IMR-90 (cell line): Measurements from ENCODE around the gene PHKB. TPM values are rescaled to one million over a fixed set of nuclear protein-coding genes. Genes with fewer than 3 reads are reported as not detected.

Experiments
- ATAC-seq: fragments of 200-7000 bp; cut with Tn5 transposase; 2 replicates; pipeline ENCODE4 v1.9.1; 2020; ENCODE audit warnings: low read depth, mild to moderate bottlenecking, moderate library complexity
- BruUV-seq: library from RNA; stranded (reverse); fragments of 400-500 nt; replicated peaks from 2 replicates; lab custom pipeline; 2021; lab: Mats Ljungman, UMichigan
- CTCF ChIA-PET: fragments of 300-600 bp; formaldehyde crosslinking; extraction: SDS; loops from one replicate; lab custom pipeline; 2021; ENCODE audit warnings: antibody characterized with exemption; lab: Yijun Ruan, JAX
- POLR2A ChIA-PET: fragments of 300-600 bp; sonication (Branson Sonifier 250); formaldehyde crosslinking; loops from one replicate; lab custom pipeline; 2022; ENCODE audit warnings: antibody characterized with exemption; ENCODE audit not compliant: unreplicated experiment; lab: Charles Lee
- DNase-seq: peaks from one replicate; pipeline ENCODE4 v3.0.0; 2013
- H2AFZ ChIP-seq: replicated peaks from 2 replicates; pipeline ENCODE3; 2013; ENCODE audit warnings: low read length, mild to moderate bottlenecking; ENCODE audit not compliant: poor library complexity
- H2AK5ac ChIP-seq: 2 replicates; pipeline ENCODE4 v1.6.1; 2013; ENCODE audit warnings: low read depth, low read length, inconsistent platforms
- H2AK9ac ChIP-seq: replicated peaks from 2 replicates; pipeline ENCODE3; 2013; ENCODE audit warnings: mild to moderate bottlenecking, low read depth, low read length, moderate library complexity; ENCODE audit not compliant: poor library complexity
- H2BK120ac ChIP-seq: 2 replicates; pipeline ENCODE4 v1.6.1; 2013; ENCODE audit warnings: low read depth, low read length, inconsistent platforms
- H2BK15ac ChIP-seq: 3 replicates; pipeline ENCODE4 v1.6.1; 2013; ENCODE audit warnings: low read depth, low read length, inconsistent platforms
- H2BK20ac ChIP-seq: 2 replicates; pipeline ENCODE4 v1.6.1; 2013; ENCODE audit warnings: low read depth, mild to moderate bottlenecking, inconsistent platforms, low read length, moderate library complexity
- H2BK5ac ChIP-seq: 2 replicates; pipeline ENCODE4 v1.6.1; 2013; ENCODE audit warnings: mild to moderate bottlenecking, low read depth, low read length, inconsistent platforms; ENCODE audit not compliant: poor library complexity, severe bottlenecking
- H3K14ac ChIP-seq: replicated peaks from 2 replicates; pipeline ENCODE4 v1.6.1; 2013; ENCODE audit warnings: low read depth, low read length, inconsistent platforms
- H3K18ac ChIP-seq: 2 replicates; pipeline ENCODE4 v1.6.1; 2013; ENCODE audit warnings: low read depth, low read length, control low read depth
- H3K23ac ChIP-seq: 2 replicates; pipeline ENCODE4 v1.6.1; 2013; ENCODE audit warnings: low read depth, low read length, inconsistent platforms
- H3K27ac ChIP-seq: 2 replicates; pipeline ENCODE4 v1.5.1; 2013; ENCODE audit warnings: mild to moderate bottlenecking, control low read depth, low read length; ENCODE audit not compliant: insufficient read depth
- H3K27me3 ChIP-seq: 2 replicates; pipeline ENCODE4 v1.6.1; 2013; ENCODE audit warnings: low read length; ENCODE audit not compliant: control insufficient read depth, insufficient read depth
- H3K36me3 ChIP-seq: 2 replicates; pipeline ENCODE4 v1.6.1; 2013; ENCODE audit warnings: low read length, mixed read lengths; ENCODE audit not compliant: control insufficient read depth, insufficient read depth
- H3K4ac ChIP-seq: 2 replicates; pipeline ENCODE4 v1.6.1; 2013; ENCODE audit warnings: low read depth, low read length, inconsistent platforms
- H3K4me1 ChIP-seq: 2 replicates; pipeline ENCODE4 v1.6.1; 2013; ENCODE audit warnings: low read length, mixed read lengths; ENCODE audit not compliant: control insufficient read depth, insufficient read depth
- H3K4me2 ChIP-seq: 2 replicates; pipeline ENCODE4 v1.6.1; 2013; ENCODE audit warnings: low read depth, mild to moderate bottlenecking, control low read depth, low read length, moderate library complexity
- H3K4me3 ChIP-seq: 2 replicates; pipeline ENCODE4 v1.5.1; 2013; ENCODE audit warnings: low read depth, mild to moderate bottlenecking, control low read depth, low read length, moderate library complexity; ENCODE audit not compliant: insufficient read depth
- H3K56ac ChIP-seq: 2 replicates; pipeline ENCODE4 v1.6.1; 2013; ENCODE audit warnings: low read length, inconsistent platforms; ENCODE audit not compliant: insufficient read depth; ENCODE audit errors: extremely low read depth
- H3K79me1 ChIP-seq, 2 experiments: 2 replicates each; pipeline ENCODE4 v1.6.1; 2013; ENCODE audit warnings: low read length in 2 of 2, inconsistent platforms in 1 of 2, low read depth in 1 of 2
- H3K9ac ChIP-seq: 2 replicates; pipeline ENCODE4 v1.6.1; 2013; ENCODE audit warnings: low read depth, low read length, control low read depth
- H3K9me1 ChIP-seq: 2 replicates; pipeline ENCODE4 v1.6.1; 2013; ENCODE audit warnings: low read length, inconsistent platforms; ENCODE audit not compliant: insufficient read depth
- H3K9me3 ChIP-seq: 2 replicates; pipeline ENCODE4 v1.6.1; 2013; ENCODE audit warnings: low read length; ENCODE audit not compliant: control insufficient read depth, insufficient read depth
- H4K20me1 ChIP-seq: 2 replicates; pipeline ENCODE4 v1.6.1; 2013; ENCODE audit warnings: low read length, inconsistent platforms; ENCODE audit not compliant: insufficient read depth
- H4K5ac ChIP-seq: 2 replicates; pipeline ENCODE4 v1.6.1; 2013; ENCODE audit warnings: mild to moderate bottlenecking, low read depth, low read length, control low read depth
- H4K8ac ChIP-seq, 2 experiments: 2 replicates each; pipeline ENCODE4 v1.6.1; 2013; ENCODE audit warnings: low read depth in 2 of 2, low read length in 2 of 2, control low read depth in 1 of 2, inconsistent platforms in 1 of 2
- H4K91ac ChIP-seq: 2 replicates; pipeline ENCODE4 v1.6.1; 2013; ENCODE audit warnings: low read depth, low read length, inconsistent platforms; ENCODE audit not compliant: insufficient read depth
- BHLHE40 ChIP-seq: fragments of 150-350 bp; IDR thresholded peaks from 2 replicates; pipeline ENCODE4 v1.6.1; 2016; ENCODE audit warnings: mild to moderate bottlenecking, low read depth, low read length
- CEBPB ChIP-seq: IDR thresholded peaks from 2 replicates; pipeline ENCODE4 v1.6.1; 2012; ENCODE audit warnings: low read depth, low read length, improper control_type of control experiment
- CHD1 ChIP-seq: IDR thresholded peaks from 2 replicates; pipeline ENCODE4 v1.6.1; 2012; ENCODE audit warnings: low read depth, low read length, improper control_type of control experiment
- CTCF ChIP-seq: conservative IDR thresholded peaks from 2 replicates; pipeline ENCODE4 v1.5.1; 2012; ENCODE audit warnings: mild to moderate bottlenecking, low read depth, low read length, improper control_type of control experiment
- ELK1 ChIP-seq: fragments of 150-350 bp; IDR thresholded peaks from 2 replicates; pipeline ENCODE4 v1.6.1; 2016; ENCODE audit warnings: low read depth, mild to moderate bottlenecking, low read length, moderate library complexity, borderline replicate concordance
- FOS ChIP-seq: fragments of 150-350 bp; IDR thresholded peaks from 2 replicates; pipeline ENCODE4 v1.6.1; 2016; ENCODE audit warnings: low read depth, low read length
- MAFK ChIP-seq: IDR thresholded peaks from 2 replicates; pipeline ENCODE4 v1.6.1; 2012; ENCODE audit warnings: low read depth, low read length, improper control_type of control experiment
- MAZ ChIP-seq: IDR thresholded peaks from 2 replicates; pipeline ENCODE4 v1.6.1; 2012; ENCODE audit warnings: low read depth, mild to moderate bottlenecking, low read length, improper control_type of control experiment, moderate library complexity, borderline replicate concordance
- MXI1 ChIP-seq: IDR thresholded peaks from 2 replicates; pipeline ENCODE4 v1.6.1; 2012; ENCODE audit warnings: low read depth, mild to moderate bottlenecking, low read length, moderate library complexity, borderline replicate concordance
- POLR2A ChIP-seq: IDR thresholded peaks from 2 replicates; pipeline ENCODE4 v1.6.1; 2012; ENCODE audit warnings: mild to moderate bottlenecking, low read depth, low read length
- RAD21 ChIP-seq: IDR thresholded peaks from 2 replicates; pipeline ENCODE4 v1.6.1; 2012; ENCODE audit warnings: low read length, improper control_type of control experiment
- RCOR1 ChIP-seq: IDR thresholded peaks from 2 replicates; pipeline ENCODE4 v1.6.1; 2012; ENCODE audit warnings: mild to moderate bottlenecking, low read length, improper control_type of control experiment; ENCODE audit not compliant: insufficient replicate concordance
- RFX5 ChIP-seq: IDR thresholded peaks from 2 replicates; pipeline ENCODE4 v1.8.0; 2012; ENCODE audit warnings: low read depth, mild to moderate bottlenecking, low read length, moderate library complexity
- SMC3 ChIP-seq: fragments of 150-350 bp; IDR thresholded peaks from 2 replicates; pipeline ENCODE4 v1.6.1; 2016; ENCODE audit warnings: low read depth, mild to moderate bottlenecking, antibody characterized with exemption, low read length, moderate library complexity
- WGBS, 2 experiments: methylation state at CpG; one replicate each; pipeline versions ENCODE4 v1.1.5 to v1.1.7; 2013; ENCODE audit warnings: missing lambda C conversion rate in 2 of 2; ENCODE audit not compliant: insufficient read length in 1 of 2; ENCODE audit errors: extremely low coverage in 2 of 2; 5-methylcytosine and 5-hydroxymethylcytosine counted together
- dilution Hi-C: fragments of 300-500 bp; cut with HindIII; formaldehyde crosslinking; loops from one replicate; pipeline ENCODE4 v1.14.3; 2018; ENCODE audit warnings: low sequenced_read_pairs; ENCODE audit not compliant: unreplicated experiment
- in situ Hi-C: fragments of 300-500 bp; cut with MboI; formaldehyde crosslinking; loops from 3 replicates; pipeline ENCODE4 v1.14.3; 2019; ENCODE audit warnings: low sequenced_read_pairs, inconsistent platforms, mixed read lengths
- intact Hi-C: fragments of 100-400 bp; cut with micrococcal nuclease; formaldehyde crosslinking; loops from 2 replicates; pipeline ENCODE4 v1.10.0; 2022
- polyA plus RNA-seq, 3 experiments: library from polyadenylated mRNA; depleted of rRNA; stranded (reverse); fragments of >200 nt; gene quantifications; 2 replicates each; pipeline ENCODE4 v1.2.3, GENCODE V29; 2012; ENCODE audit warnings: low replicate concordance in 1 of 3
- total RNA-seq: library from RNA; depleted of rRNA; stranded (reverse); fragments of >200 nt; gene quantifications from 2 replicates; pipeline ENCODE4 v1.2.3, GENCODE V29; 2012
- TF ChIP-seq, protein P1 (sequence below): fragments of 150-350 bp; IDR thresholded peaks from 2 replicates; pipeline ENCODE4 v1.6.1; 2017; ENCODE audit warnings: mild to moderate bottlenecking, antibody characterized with exemption, low read length, low read depth

The PHKB gene
- total and polyA plus RNA-seq, 2 of the 4 experiments (the other 2 are of a cell fraction), result 24.2 to 58.6 TPM

DNA sequence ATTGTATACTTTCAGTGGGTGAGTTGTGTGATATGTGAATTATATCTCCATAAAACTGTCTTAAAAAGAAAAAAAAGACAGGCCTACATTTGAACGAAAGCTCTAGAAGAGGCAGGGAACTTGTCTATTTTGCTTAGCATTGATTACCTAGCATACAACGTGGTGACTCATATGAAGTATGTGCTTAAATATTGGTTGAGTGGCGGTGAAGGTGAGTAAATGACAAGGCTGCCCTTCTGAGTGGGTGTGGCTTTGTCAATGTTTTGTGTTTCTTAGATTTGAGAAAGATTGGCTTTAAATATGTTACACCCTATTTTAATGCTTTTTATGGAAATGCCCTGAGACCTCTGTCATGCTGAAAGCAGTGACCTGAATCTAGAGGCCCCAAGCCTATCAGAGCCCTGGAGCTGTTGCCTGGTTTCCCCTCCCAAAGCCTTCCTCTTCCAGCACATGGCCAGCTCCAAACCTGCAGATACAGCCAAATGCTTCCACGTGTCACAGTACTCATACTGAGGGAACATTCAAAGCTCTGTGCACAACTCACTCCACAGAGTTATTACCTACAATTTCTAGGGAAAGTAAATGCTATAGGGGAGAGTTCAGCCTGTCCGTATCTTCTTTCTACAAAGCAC lies 260.0 kb downstream of the PHKB start:
- no peak overlapping the region for H3K18ac ChIP-seq
- H3K4me3 ChIP-seq, result no peak overlapping the region
- POLR2A ChIA-PET, result no interaction called here
- H4K5ac ChIP-seq, result no peak overlapping the region
- H3K14ac ChIP-seq, result no peak overlapping the region
- H3K9me3 ChIP-seq, result no peaks in the 10 kb centered on the region
- no peak overlapping the region for H3K9ac ChIP-seq
- no peak overlapping the region for H2AK5ac ChIP-seq
- H2AFZ ChIP-seq, result no peak overlapping the region
- dilution Hi-C loops, result no loop called here
- CTCF ChIA-PET, result no interaction called here
- H3K27me3 ChIP-seq, result no peaks in the 10 kb centered on the region
- no peaks in the 10 kb centered on the region for H3K9me1 ChIP-seq
- H4K91ac ChIP-seq, result no peak overlapping the region
- H3K4me1 ChIP-seq, result no peaks in the 10 kb centered on the region
- H2AK9ac ChIP-seq, result no peak overlapping the region
- no peak for DNase-seq
- H4K8ac ChIP-seq, result no peak overlapping the region
- H3K36me3 ChIP-seq, result no peaks in the 10 kb centered on the region
- no CpG with 5 or more reads among the region's 5 CpGs for WGBS, 2 experiments
- H2BK15ac ChIP-seq, result no peak overlapping the region
- no peak overlapping the region for H3K4me2 ChIP-seq
- H2BK20ac ChIP-seq, result no peak overlapping the region
- ATAC-seq, result no peak
- in situ Hi-C loops, result no loop called here
- no peak overlapping the region for H3K56ac ChIP-seq
- no peaks in the 10 kb centered on the region for H3K79me1 ChIP-seq
- H3K27ac ChIP-seq, result no peak overlapping the region
- no peak overlapping the region for H2BK120ac ChIP-seq
- intact Hi-C loops, result no loop called here
- H4K20me1 ChIP-seq, result no peaks in the 10 kb centered on the region
- no peak overlapping the region for H3K4ac ChIP-seq
- no peak overlapping the region for H3K23ac ChIP-seq
- H2BK5ac ChIP-seq, result no peak overlapping the region
- TF ChIP-seq, protein P1, sequence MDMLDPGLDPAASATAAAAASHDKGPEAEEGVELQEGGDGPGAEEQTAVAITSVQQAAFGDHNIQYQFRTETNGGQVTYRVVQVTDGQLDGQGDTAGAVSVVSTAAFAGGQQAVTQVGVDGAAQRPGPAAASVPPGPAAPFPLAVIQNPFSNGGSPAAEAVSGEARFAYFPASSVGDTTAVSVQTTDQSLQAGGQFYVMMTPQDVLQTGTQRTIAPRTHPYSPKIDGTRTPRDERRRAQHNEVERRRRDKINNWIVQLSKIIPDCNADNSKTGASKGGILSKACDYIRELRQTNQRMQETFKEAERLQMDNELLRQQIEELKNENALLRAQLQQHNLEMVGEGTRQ, result no peak
- TF ChIP-seq RFX5 (no peak), RCOR1 (no peak), BHLHE40 (no peak), SMC3 (no peak), MAZ (no peak), CTCF (no peak), RAD21 (no peak), POLR2A (no peak), MAFK (no peak), CHD1 (no peak), FOS (no peak), CEBPB (no peak), ELK1 (no peak), MXI1 (no peak)
- BruUV-seq, result no TSS peak
